CD8-positive, alpha-beta memory T cell (primary cell): ENCODE data around the gene SYT17. TPM values are rescaled to one million over a fixed set of nuclear protein-coding genes. Genes with fewer than 3 reads are reported as not detected.

Experiments used
- CTCF ChIA-PET: fragments of 350-600 bp; sonication (Branson Sonifier 250); formaldehyde crosslinking; loops from one replicate; lab custom pipeline; 2021; ENCODE audit warnings: antibody characterized with exemption; lab: Charles Lee
- POLR2A ChIA-PET: fragments of 350-600 bp; sonication (Branson Sonifier 250); formaldehyde crosslinking; loops from one replicate; lab custom pipeline; 2021; ENCODE audit warnings: antibody characterized with exemption; lab: Charles Lee
- DNase-seq, 5 donors: peaks; one replicate each; pipeline versions ENCODE4 v3.0.0 to v3.0.0-alpha.2; 2020 to 2022; ENCODE audit warnings: mixed read lengths in 1 of 5
- H3K27ac ChIP-seq: one replicate; pipeline ENCODE4 v1.7.0; 2013; ENCODE audit warnings: low read depth, mild to moderate bottlenecking, low read length, moderate library complexity
- H3K27me3 ChIP-seq: 2 replicates; pipeline ENCODE4 v1.7.0; 2013; ENCODE audit warnings: low read length, mild to moderate bottlenecking; ENCODE audit not compliant: insufficient read depth, poor library complexity, severe bottlenecking
- H3K36me3 ChIP-seq: 2 replicates; pipeline ENCODE4 v1.7.0; 2013; ENCODE audit warnings: mild to moderate bottlenecking, low read length, moderate library complexity; ENCODE audit not compliant: insufficient read depth
- H3K4me1 ChIP-seq: 2 replicates; pipeline ENCODE4 v1.7.0; 2013; ENCODE audit warnings: mild to moderate bottlenecking, low read length, moderate library complexity; ENCODE audit not compliant: insufficient read depth
- H3K4me3 ChIP-seq: 2 replicates; pipeline ENCODE4 v1.7.0; 2013; ENCODE audit warnings: mild to moderate bottlenecking, low read length
- H3K9me3 ChIP-seq: 2 replicates; pipeline ENCODE4 v1.7.0; 2013; ENCODE audit warnings: mild to moderate bottlenecking, low read length
- H3K27ac Mint-ChIP-seq, 8 donors: one replicate each; pipeline ENCODE4 v1.8.0; 2020 to 2021; ENCODE audit warnings: mixed read lengths in 8 of 8, mild to moderate bottlenecking in 6 of 8, inconsistent platforms in 3 of 8, moderate library complexity in 3 of 8
- H3K27me3 Mint-ChIP-seq, 2 donors: one replicate each; pipeline ENCODE4 v1.8.0; 2020 to 2021; ENCODE audit warnings: mixed read lengths in 2 of 2, mild to moderate bottlenecking in 1 of 2, moderate library complexity in 1 of 2
- H3K36me3 Mint-ChIP-seq, 3 donors: one replicate each; pipeline ENCODE4 v1.8.0; 2020 to 2021; ENCODE audit warnings: mixed read lengths in 3 of 3, inconsistent platforms in 1 of 3, mild to moderate bottlenecking in 1 of 3
- H3K4me1 Mint-ChIP-seq, 3 donors: one replicate each; pipeline ENCODE4 v1.8.0; 2020 to 2021; ENCODE audit warnings: mixed read lengths in 3 of 3, inconsistent platforms in 1 of 3, mild to moderate bottlenecking in 1 of 3
- H3K4me3 Mint-ChIP-seq, 7 donors: one replicate each; pipeline ENCODE4 v1.8.0; 2020 to 2021; ENCODE audit warnings: mixed read lengths in 7 of 7, mild to moderate bottlenecking in 6 of 7, moderate library complexity in 4 of 7, inconsistent platforms in 2 of 7
- H3K9me3 Mint-ChIP-seq, 5 donors: one replicate each; pipeline ENCODE4 v1.8.0; 2020 to 2022; ENCODE audit warnings: mixed read lengths in 5 of 5, mild to moderate bottlenecking in 3 of 5, moderate library complexity in 2 of 5, inconsistent platforms in 1 of 5
- polyA plus RNA-seq: library from polyadenylated mRNA; unstranded; fragments of 300-500 nt; fragmentation: Illumina TruSeq; gene quantifications from one replicate; pipeline ENCODE4 v1.2.3, GENCODE V29; 2021
- total RNA-seq, 2 experiments: library from RNA; stranded (reverse); gene quantifications; one replicate each; pipeline ENCODE4 v1.2.3, GENCODE V29; 2021

Gene SYT17, protein sequence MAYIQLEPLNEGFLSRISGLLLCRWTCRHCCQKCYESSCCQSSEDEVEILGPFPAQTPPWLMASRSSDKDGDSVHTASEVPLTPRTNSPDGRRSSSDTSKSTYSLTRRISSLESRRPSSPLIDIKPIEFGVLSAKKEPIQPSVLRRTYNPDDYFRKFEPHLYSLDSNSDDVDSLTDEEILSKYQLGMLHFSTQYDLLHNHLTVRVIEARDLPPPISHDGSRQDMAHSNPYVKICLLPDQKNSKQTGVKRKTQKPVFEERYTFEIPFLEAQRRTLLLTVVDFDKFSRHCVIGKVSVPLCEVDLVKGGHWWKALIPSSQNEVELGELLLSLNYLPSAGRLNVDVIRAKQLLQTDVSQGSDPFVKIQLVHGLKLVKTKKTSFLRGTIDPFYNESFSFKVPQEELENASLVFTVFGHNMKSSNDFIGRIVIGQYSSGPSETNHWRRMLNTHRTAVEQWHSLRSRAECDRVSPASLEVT
- total RNA-seq: not detected
- not detected for polyA plus RNA-seq

DNA sequence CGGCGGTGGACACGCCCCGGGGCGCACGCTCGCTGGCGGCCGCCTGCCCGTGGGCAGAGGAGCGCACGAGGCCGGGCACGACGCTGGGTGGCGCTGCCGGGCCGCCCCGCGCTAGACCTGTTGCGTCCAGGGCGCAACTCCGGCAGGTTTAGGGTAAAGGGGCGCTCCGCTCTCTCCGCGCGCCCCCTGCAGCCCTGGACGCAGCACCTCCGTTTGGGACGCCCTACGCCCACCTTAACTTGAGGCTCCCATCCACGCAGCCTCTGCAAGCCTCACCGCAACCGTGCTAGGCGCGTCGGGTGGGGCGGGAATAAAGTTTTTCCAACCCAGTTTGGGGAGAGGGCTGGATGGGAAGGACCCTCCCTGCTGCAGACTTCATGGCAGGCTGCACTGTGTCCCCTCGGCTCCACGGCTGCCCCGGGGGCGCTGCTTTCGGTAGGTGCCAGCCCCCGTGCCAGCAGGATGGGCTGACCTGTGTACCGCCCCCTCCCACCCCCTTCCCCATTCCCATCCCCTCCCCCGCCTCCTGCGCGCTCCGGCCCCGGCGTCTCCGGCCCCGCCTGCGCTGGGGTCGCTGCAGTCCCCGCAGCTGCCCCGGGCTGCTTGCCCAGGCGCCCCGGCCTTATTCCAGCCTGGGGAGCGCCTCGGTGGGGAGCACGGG, at the start of gene SYT17:
Gene SYT17, plus strand, starts transcription at position 531 of the 661 bp plus-strand sequence. CDS start 407 bp downstream, outside the sequence.
- Mint-ChIP-seq H3K4me1 (peaks cover 0 to 3% (median 0%) of the 10 kb centered on the region in 3 donors), H3K27me3 (peaks cover 9 to 31% of the 10 kb centered on the region in 2 donors), H3K9me3 (peaks cover 0 to 6% (median 3%) of the 10 kb centered on the region in 5 donors), H3K36me3 (peaks cover 0 to 4% (median 0%) of the 10 kb centered on the region in 3 donors), H3K4me3 (no peak within 1 kb of the TSS), H3K27ac (no peak within 1 kb of the TSS)
- Histone ChIP-seq H3K9me3 (no peaks in the 10 kb centered on the region), H3K4me1 (no peaks in the 10 kb centered on the region), H3K27ac (no peak within 1 kb of the TSS), H3K27me3 (no peaks in the 10 kb centered on the region), H3K4me3 (no peak within 1 kb of the TSS), H3K36me3 (no peaks in the 10 kb centered on the region)
- ChIA-PET POLR2A (no interaction called here), CTCF (no interaction called here)
- DNase-seq: no peak

- no peaks in the 10 kb centered on the region for H3K9me3 ChIP-seq
- no peak overlapping the region for H3K4me3 ChIP-seq
- CTCF ChIA-PET: no interaction called here
- no peak for DNase-seq
- Mint-ChIP-seq H3K27ac (peak overlapping the region; percentile 2 to 89 (median 62)), H3K4me3 (peak overlapping the region; percentile 13 to 76 (median 72)), H3K4me1 (peaks cover 19 to 30% (median 27%) of the 10 kb centered on the region in 3 donors), H3K27me3 (peaks cover 6 to 24% of the 10 kb centered on the region in 2 donors), H3K9me3 (no peaks in the 10 kb centered on the region), H3K36me3 (peaks cover 0 to 5% (median 0%) of the 10 kb centered on the region in 3 donors)
- H3K27me3 ChIP-seq: no peaks in the 10 kb centered on the region
- H3K36me3 ChIP-seq: no peaks in the 10 kb centered on the region
- H3K4me1 ChIP-seq: no peaks in the 10 kb centered on the region
- POLR2A ChIA-PET: no interaction called here
- H3K27ac ChIP-seq: peak overlapping the region; percentile 75
Measured at GRCh38 chr16:19118938-19119431, 49.1 kb upstream of the SYT17 start.

DNA sequence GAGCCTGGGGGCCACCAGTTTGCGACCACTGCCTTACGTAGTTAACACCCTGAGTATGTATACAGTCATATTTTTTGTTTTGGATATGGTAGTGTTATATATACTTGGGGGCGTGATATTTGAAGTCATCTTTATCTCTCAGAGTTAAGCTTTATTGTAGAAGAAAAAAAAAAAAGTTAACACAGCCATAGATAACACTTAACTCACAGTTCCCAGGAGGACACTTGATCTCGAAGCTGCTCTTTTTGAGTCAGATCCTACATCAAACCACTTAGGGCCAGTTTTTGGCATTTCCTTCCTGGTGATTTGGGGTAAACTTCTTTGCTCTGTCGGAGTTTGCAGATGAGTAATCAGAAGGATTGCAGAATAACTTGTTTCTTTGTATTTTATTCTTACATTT, 48.5 kb upstream of the SYT17 start:
- H3K4me3 Mint-ChIP-seq: peak overlapping the region in 2 of 7 donors; percentile 62 to 76

DNA sequence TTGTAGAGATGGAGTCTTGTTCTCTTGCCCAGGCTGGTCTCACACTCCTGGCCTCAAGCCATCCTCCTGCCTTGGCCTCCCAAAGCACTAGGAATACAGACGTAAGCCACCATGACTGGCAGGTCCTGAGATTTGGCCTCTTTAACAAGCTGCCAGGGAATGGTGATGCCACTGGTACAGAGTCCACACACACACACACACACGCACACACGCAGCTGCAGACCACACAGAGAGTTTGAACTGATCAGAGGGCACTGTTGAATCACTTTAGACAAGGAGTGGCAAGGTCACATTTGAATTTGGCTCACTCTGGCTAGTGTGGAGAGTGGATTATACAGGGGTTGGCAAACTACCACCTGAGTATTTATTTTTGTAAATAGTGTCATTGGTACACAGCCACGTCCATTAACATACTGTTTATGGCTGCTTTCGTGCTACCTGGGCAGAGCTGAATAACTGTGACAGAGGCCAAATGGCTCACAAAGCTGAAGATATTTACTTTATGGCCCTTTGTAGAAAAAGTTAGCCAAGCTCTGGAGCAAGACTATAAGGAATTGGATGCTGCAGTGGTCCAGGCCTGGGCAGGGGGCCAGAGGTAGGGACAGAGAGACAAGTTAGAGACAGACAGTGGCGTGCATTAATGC, 44.4 kb upstream of the SYT17 start:
- Mint-ChIP-seq H3K9me3 (no peaks in the 10 kb centered on the region), H3K27ac (no peak overlapping the region), H3K27me3 (peaks cover 6 to 14% of the 10 kb centered on the region in 2 donors), H3K4me1 (peaks cover 10 to 24% (median 14%) of the 10 kb centered on the region in 3 donors), H3K4me3 (no peak overlapping the region), H3K36me3 (peaks cover 0 to 5% (median 0%) of the 10 kb centered on the region in 3 donors)
- H3K4me1 ChIP-seq: no peaks in the 10 kb centered on the region
- ChIA-PET POLR2A (no interaction called here), CTCF (no interaction called here)
- H3K27ac ChIP-seq: no peak overlapping the region
- H3K27me3 ChIP-seq: no peaks in the 10 kb centered on the region
- no peaks in the 10 kb centered on the region for H3K36me3 ChIP-seq
- DNase-seq: no peak
- H3K9me3 ChIP-seq: no peaks in the 10 kb centered on the region
- no peak overlapping the region for H3K4me3 ChIP-seq

More for the DNA sequence above, 48.5 kb upstream of the SYT17 start:
- Histone ChIP-seq H3K9me3 (no peaks in the 10 kb centered on the region), H3K27ac (peak overlapping the region; percentile 75), H3K36me3 (no peaks in the 10 kb centered on the region), H3K4me3 (no peak overlapping the region), H3K27me3 (no peaks in the 10 kb centered on the region), H3K4me1 (no peaks in the 10 kb centered on the region)
- H3K27ac Mint-ChIP-seq: peak overlapping the region in 4 of 8 donors; percentile 17 to 89 (median 52)
- H3K36me3 Mint-ChIP-seq: peaks cover 0 to 5% (median 0%) of the 10 kb centered on the region in 3 donors
- H3K27me3 Mint-ChIP-seq: peaks cover 6 to 26% of the 10 kb centered on the region in 2 donors
- H3K4me1 Mint-ChIP-seq: peaks cover 19 to 30% (median 27%) of the 10 kb centered on the region in 3 donors
- no peaks in the 10 kb centered on the region for H3K9me3 Mint-ChIP-seq
- DNase-seq: no peak
- ChIA-PET POLR2A (no interaction called here), CTCF (no interaction called here)

- Mint-ChIP-seq H3K9me3 (no peaks in the 10 kb centered on the region), H3K4me3 (no peak overlapping the region), H3K27me3 (peaks cover 2 to 9% of the 10 kb centered on the region in 2 donors), H3K27ac (no peak overlapping the region), H3K36me3 (no peaks in the 10 kb centered on the region), H3K4me1 (peaks cover 13 to 20% (median 14%) of the 10 kb centered on the region in 3 donors)
- H3K27ac ChIP-seq: no peak overlapping the region
- ChIA-PET CTCF (no interaction called here), POLR2A (no interaction called here)
- H3K9me3 ChIP-seq: no peaks in the 10 kb centered on the region
- H3K36me3 ChIP-seq: no peaks in the 10 kb centered on the region
- no peaks in the 10 kb centered on the region for H3K27me3 ChIP-seq
- H3K4me1 ChIP-seq: no peaks in the 10 kb centered on the region
- no peak overlapping the region for H3K4me3 ChIP-seq
- no peak for DNase-seq
Measured at GRCh38 chr16:19126300-19126699, 41.7 kb upstream of the SYT17 start.

- H3K4me3 ChIP-seq: no peak overlapping the region
- POLR2A ChIA-PET: no interaction called here
- CTCF ChIA-PET: no interaction called here
Measured at GRCh38 chr16:19127205-19127604, 40.8 kb upstream of the SYT17 start.

DNA sequence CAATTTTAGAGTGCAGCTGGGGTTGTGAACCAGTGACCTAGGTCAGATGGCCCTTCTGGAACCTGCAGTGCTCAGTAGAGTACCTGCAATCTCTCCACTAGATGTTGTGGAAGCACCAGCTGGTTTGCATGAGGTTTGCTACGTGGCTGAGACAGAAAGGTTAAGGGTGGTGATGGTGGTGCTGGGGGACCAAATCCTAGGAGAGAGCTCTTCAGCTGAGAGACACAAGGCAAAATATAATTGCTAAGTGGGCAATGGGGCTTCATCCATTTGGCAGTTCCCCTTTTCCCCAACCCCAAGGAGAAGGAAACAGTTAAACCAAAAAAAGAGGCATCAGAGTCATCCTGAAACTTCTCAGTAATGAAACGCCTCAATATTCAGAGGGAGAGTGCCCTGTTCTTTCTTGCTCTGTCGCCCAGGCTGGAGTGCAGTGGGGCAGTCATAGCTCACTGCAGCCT, 40.3 kb upstream of the SYT17 start:
- H3K27me3 Mint-ChIP-seq: peaks cover 0 to 6% of the 10 kb centered on the region in 2 donors
- H3K36me3 Mint-ChIP-seq: no peaks in the 10 kb centered on the region
- ChIA-PET POLR2A (no interaction called here), CTCF (no interaction called here)
- DNase-seq: no peak
- Histone ChIP-seq H3K27ac (no peak overlapping the region), H3K4me1 (no peaks in the 10 kb centered on the region), H3K36me3 (no peaks in the 10 kb centered on the region), H3K4me3 (no peak overlapping the region), H3K27me3 (no peaks in the 10 kb centered on the region), H3K9me3 (no peaks in the 10 kb centered on the region)
- peak overlapping the region in 1 of 8 donors; percentile 35 for H3K27ac Mint-ChIP-seq
- peaks cover 14 to 22% (median 15%) of the 10 kb centered on the region in 3 donors for H3K4me1 Mint-ChIP-seq
- H3K4me3 Mint-ChIP-seq: no peak overlapping the region
- H3K9me3 Mint-ChIP-seq: no peaks in the 10 kb centered on the region

More at GRCh38 chr16:19127205-19127604, 40.8 kb upstream of the SYT17 start:
- DNase-seq: no peak
- H3K9me3 ChIP-seq: no peaks in the 10 kb centered on the region
- Mint-ChIP-seq H3K4me1 (peaks cover 14 to 22% (median 15%) of the 10 kb centered on the region in 3 donors), H3K27me3 (peaks cover 2 to 9% of the 10 kb centered on the region in 2 donors), H3K4me3 (peak overlapping the region in 1 of 7 donors; percentile 15), H3K27ac (peak overlapping the region in 1 of 8 donors; percentile 35), H3K36me3 (no peaks in the 10 kb centered on the region), H3K9me3 (no peaks in the 10 kb centered on the region)
- no peak overlapping the region for H3K27ac ChIP-seq
- no peaks in the 10 kb centered on the region for H3K27me3 ChIP-seq
- no peaks in the 10 kb centered on the region for H3K36me3 ChIP-seq
- H3K4me1 ChIP-seq: no peaks in the 10 kb centered on the region
